ENCODE data around the gene CLCA1.

CLCA1 gene

DNA sequence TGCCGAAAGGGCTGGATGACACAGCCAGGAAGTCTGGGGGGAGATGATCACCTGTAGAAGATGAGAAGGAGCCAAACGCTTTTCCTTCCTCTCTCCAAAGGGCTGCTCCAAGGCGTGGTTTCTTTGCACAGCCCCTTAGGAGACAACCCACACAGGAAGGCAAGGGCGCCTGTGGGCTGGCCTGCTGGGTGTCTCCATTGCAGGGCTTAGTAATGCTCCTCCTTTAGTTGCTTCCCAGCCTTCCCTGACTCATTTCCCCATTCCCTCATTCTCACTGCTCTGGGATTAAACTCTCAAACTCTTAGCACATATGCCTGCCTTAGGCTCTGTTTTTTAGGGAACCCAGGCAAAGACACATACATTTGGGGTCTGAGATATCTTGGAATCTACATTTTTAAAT, 1.7 kb upstream of the CLCA1 start:
- H2AFZ ChIP-seq, result no peak overlapping the region
- no peak overlapping the region for H3K9ac ChIP-seq
- TF ChIP-seq, protein P1, sequence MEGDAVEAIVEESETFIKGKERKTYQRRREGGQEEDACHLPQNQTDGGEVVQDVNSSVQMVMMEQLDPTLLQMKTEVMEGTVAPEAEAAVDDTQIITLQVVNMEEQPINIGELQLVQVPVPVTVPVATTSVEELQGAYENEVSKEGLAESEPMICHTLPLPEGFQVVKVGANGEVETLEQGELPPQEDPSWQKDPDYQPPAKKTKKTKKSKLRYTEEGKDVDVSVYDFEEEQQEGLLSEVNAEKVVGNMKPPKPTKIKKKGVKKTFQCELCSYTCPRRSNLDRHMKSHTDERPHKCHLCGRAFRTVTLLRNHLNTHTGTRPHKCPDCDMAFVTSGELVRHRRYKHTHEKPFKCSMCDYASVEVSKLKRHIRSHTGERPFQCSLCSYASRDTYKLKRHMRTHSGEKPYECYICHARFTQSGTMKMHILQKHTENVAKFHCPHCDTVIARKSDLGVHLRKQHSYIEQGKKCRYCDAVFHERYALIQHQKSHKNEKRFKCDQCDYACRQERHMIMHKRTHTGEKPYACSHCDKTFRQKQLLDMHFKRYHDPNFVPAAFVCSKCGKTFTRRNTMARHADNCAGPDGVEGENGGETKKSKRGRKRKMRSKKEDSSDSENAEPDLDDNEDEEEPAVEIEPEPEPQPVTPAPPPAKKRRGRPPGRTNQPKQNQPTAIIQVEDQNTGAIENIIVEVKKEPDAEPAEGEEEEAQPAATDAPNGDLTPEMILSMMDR (IDR thresholded peaks at IDR 0.05), result no peak
- H3K4me1 ChIP-seq, result no peaks in the 10 kb centered on the region
- no peak overlapping the region for H3K4me3 ChIP-seq (ENCODE audit: low read depth, low read length)
- no peaks in the 10 kb centered on the region for H3K79me2 ChIP-seq
- H3K36me3 ChIP-seq (ENCODE audit: control insufficient read depth, insufficient read depth, low read length), result no peaks in the 10 kb centered on the region
- H3K4me2 ChIP-seq (ENCODE audit: low read length), result no peak overlapping the region
- no peaks in the 10 kb centered on the region for H3K27me3 ChIP-seq (ENCODE audit: control insufficient read depth, insufficient read depth, low read length)
- no peak overlapping the region for H3K27ac ChIP-seq
- no peaks in the 10 kb centered on the region for H3K9me3 ChIP-seq (ENCODE audit: control insufficient read depth, low read length)

DNA sequence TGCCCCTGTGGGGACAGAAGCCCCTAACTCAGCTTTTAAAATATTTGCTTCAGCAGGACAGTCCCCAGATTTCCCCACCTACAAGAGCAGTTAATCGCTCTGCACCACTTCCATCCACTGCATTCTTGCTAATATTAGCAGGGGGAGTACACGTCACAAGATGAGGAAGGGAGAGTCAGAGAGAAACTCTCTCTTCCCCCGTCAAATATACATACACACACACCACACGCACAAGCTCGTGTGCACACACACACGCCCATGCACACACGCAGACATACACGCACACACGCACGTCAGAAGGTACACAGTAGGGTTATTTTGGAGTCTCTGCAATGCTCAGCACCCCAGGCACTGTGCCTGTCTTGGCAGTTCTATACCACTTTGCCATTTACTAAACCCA, 2.1 kb downstream of the CLCA1 start:
- H3K79me2 ChIP-seq, result no peaks in the 10 kb centered on the region
- no peaks in the 10 kb centered on the region for H3K4me1 ChIP-seq
- H3K36me3 ChIP-seq (ENCODE audit: control insufficient read depth, insufficient read depth, low read length), result no peaks in the 10 kb centered on the region
- H3K9ac ChIP-seq, result no peak overlapping the region
- no peaks in the 10 kb centered on the region for H3K9me3 ChIP-seq (ENCODE audit: control insufficient read depth, low read length)
- no peak overlapping the region for H3K4me3 ChIP-seq (ENCODE audit: low read depth, low read length)
- H3K27me3 ChIP-seq (ENCODE audit: control insufficient read depth, insufficient read depth, low read length), result no peaks in the 10 kb centered on the region
- no peak overlapping the region for H3K4me2 ChIP-seq (ENCODE audit: low read length)
- no peak overlapping the region for H3K27ac ChIP-seq
- TF ChIP-seq, protein P1 (IDR thresholded peaks at IDR 0.05), result no peak
- no peak overlapping the region for H2AFZ ChIP-seq

DNA sequence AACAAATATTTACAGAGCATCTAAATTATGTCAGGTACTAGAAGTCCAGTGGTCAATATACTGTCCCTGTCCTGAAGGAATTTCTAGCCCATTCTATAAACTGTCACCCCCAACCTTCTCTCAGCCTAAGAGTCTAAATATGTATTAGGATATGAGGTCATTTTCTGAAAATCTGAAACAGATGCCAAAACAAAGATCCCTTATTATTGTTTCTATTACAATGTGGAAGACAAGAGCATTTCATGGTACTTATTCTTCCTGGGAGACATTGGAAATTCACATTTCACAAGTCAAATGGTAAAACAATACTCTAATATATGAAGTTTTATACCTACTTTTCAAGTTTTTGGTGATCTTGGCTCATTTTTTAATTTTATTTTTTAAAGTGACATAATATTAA, 2.6 kb downstream of the CLCA1 start:
- TF ChIP-seq, protein P1 (IDR thresholded peaks at IDR 0.05), result no peak
- Histone ChIP-seq H3K9me3 (ENCODE audit: control insufficient read depth, low read length) (no peaks in the 10 kb centered on the region), H3K36me3 (ENCODE audit: control insufficient read depth, insufficient read depth, low read length) (no peaks in the 10 kb centered on the region), H3K27ac (no peak overlapping the region), H3K4me1 (no peaks in the 10 kb centered on the region), H3K79me2 (no peaks in the 10 kb centered on the region), H3K9ac (no peak overlapping the region), H3K4me2 (ENCODE audit: low read length) (no peak overlapping the region), H3K4me3 (ENCODE audit: low read depth, low read length) (no peak overlapping the region), H3K27me3 (ENCODE audit: control insufficient read depth, insufficient read depth, low read length) (no peaks in the 10 kb centered on the region), H2AFZ (no peak overlapping the region)

DNA sequence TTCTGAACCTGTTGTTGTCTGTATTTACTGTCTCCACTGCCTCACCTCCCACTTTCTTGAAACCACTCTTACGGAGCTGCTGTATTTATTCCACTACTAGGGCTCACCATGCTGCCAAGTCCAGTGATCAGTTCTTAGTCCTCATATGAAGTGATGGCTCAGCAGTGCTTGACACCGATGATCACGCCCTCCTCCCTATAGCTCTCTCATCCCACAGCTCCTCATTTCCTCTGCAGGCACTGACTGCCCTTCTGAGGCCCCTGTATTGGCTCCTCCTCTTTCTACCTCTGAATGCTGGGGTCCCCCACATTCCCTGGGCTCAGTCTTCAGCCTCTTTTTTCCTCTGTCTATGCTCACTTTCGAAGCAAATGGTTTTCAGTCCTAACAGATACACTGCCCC, 3.4 kb downstream of the CLCA1 start:
- H3K4me3 ChIP-seq (ENCODE audit: low read depth, low read length), result no peak overlapping the region
- no peak overlapping the region for H3K27ac ChIP-seq
- H3K9me3 ChIP-seq (ENCODE audit: control insufficient read depth, low read length), result no peaks in the 10 kb centered on the region
- no peak overlapping the region for H3K9ac ChIP-seq
- H3K4me2 ChIP-seq (ENCODE audit: low read length), result no peak overlapping the region
- H3K36me3 ChIP-seq (ENCODE audit: control insufficient read depth, insufficient read depth, low read length), result no peaks in the 10 kb centered on the region
- H3K79me2 ChIP-seq, result no peaks in the 10 kb centered on the region
- no peaks in the 10 kb centered on the region for H3K27me3 ChIP-seq (ENCODE audit: control insufficient read depth, insufficient read depth, low read length)
- TF ChIP-seq, protein P1 (IDR thresholded peaks at IDR 0.05), result no peak
- H2AFZ ChIP-seq, result no peak overlapping the region
- no peaks in the 10 kb centered on the region for H3K4me1 ChIP-seq

DNA sequence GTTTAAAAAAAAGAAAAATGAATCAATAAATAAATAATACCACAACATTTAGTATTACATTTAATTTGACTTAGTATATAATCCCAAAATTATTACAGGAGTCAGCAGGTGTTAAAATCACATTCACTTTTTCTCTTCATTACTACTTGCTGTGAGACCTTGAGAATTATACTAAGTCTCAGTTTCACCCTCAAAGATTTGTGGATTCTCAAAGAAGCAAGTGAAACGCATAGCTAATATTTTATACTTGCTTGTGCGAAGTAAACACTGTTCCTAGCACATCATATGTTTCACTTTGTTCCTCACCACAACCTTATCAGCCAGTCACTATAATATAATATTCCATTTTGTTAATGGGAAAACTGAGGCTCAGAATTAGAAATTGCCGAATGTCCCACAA, 4.0 kb downstream of the CLCA1 start:
- Histone ChIP-seq H3K4me2 (ENCODE audit: low read length) (no peak overlapping the region), H3K79me2 (no peaks in the 10 kb centered on the region), H2AFZ (no peak overlapping the region), H3K9me3 (ENCODE audit: control insufficient read depth, low read length) (no peaks in the 10 kb centered on the region), H3K9ac (no peak overlapping the region), H3K36me3 (ENCODE audit: control insufficient read depth, insufficient read depth, low read length) (no peaks in the 10 kb centered on the region), H3K4me3 (ENCODE audit: low read depth, low read length) (no peak overlapping the region), H3K27ac (no peak overlapping the region), H3K4me1 (no peaks in the 10 kb centered on the region), H3K27me3 (ENCODE audit: control insufficient read depth, insufficient read depth, low read length) (no peaks in the 10 kb centered on the region)
- TF ChIP-seq, protein P1 (IDR thresholded peaks at IDR 0.05), result no peak
